ENCODE measurements around the gene IQCE. TPM values are rescaled to one million over a fixed set of nuclear protein-coding genes. Genes with fewer than 3 reads are reported as not detected.

IQCE gene
- total and polyA plus RNA-seq, 10 of the 15 experiments (the other 5 are each of a cell fraction or from before 2014, with no cell fraction given): 0.37 to 8.1 (median 3.7) TPM

DNA sequence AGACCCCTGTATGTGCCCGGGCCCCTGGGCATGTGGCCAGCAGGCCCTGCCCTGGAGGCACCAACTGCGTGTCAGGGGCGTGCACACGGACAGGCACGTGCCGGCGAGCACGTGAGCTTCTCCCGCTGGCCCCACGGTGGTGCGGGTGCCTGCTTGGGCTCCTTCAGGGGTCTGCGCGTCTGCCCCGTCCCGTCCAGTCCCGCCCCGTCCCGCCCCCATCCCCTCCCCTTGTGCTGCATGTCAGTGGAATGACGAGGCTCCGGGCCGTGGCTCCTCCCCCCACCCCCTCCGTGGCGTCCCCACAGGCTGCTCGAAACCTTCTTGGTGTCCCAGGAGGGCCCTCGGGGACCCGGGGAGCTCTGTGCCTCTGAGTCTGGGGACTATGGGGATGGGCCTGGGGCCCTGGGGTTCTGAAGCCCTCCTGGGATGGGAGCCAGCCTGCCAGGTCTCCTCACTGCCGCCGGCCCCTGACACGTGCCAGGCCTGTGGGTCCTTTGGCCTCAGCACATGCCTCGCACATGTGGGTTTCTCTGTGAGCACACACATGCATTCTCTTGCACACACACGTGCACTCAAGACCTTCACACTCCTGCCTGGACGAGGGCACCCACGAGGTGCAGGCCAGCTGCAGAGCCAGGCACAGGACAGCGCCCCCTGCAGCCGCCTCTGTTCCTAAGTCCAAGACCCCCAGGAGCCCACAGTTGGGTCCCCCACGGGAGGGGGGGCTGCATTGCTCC is 101.7 kb downstream of the IQCE start:
- no TSS peak for BruUV-seq (replicated peaks)
- Histone ChIP-seq H3K36me3 (ENCODE audit: control insufficient read depth in 2 of 2, insufficient read depth in 2 of 2, low read length in 1 of 2) (no peaks in the 10 kb centered on the region), H3K9ac (ENCODE audit: control insufficient read depth, insufficient read depth, low read length) (no peak overlapping the region), H4K20me1 (ENCODE audit: control insufficient read depth, insufficient read depth) (no peaks in the 10 kb centered on the region), H3K27me3 (replicated peaks in 1 of 2; ENCODE audit: control insufficient read depth in 2 of 2, insufficient read depth in 2 of 2, low read length in 1 of 2) (no peaks in the 10 kb centered on the region), H3K79me2 (ENCODE audit: control insufficient read depth, insufficient read depth, low read length) (no peaks in the 10 kb centered on the region), H3K4me1 (ENCODE audit: control insufficient read depth, insufficient read depth, low read length) (no peaks in the 10 kb centered on the region), H3K27ac (ENCODE audit: control insufficient read depth, insufficient read depth) (no peak overlapping the region), H3K4me3 (no peak overlapping the region), H3K9me3 (replicated peaks; ENCODE audit: control insufficient read depth, insufficient read depth, low read length) (no peaks in the 10 kb centered on the region), H3K4me2 (ENCODE audit: control insufficient read depth, insufficient read depth) (no peak overlapping the region), H2AFZ (ENCODE audit: control insufficient read depth, low read depth, low read length) (no peak overlapping the region)
- intact Hi-C loops (cut with micrococcal nuclease; ENCODE audit: unreplicated experiment) (loop anchor here (10.0 kb wide), 1 partner anchor 494 kb away; no protein-coding TSS in a partner anchor), in situ Hi-C loops (cut with MboI) (no loop called here)
- 61% methylated on average over 27 of the region's 36 CpGs for WGBS (ENCODE audit: insufficient coverage, insufficient replicate concordance, low lambda C conversion rate, missing lambda C conversion rate)
- SMC1A ChIA-PET (ENCODE audit: uncharacterized antibody, unreplicated experiment): no interaction called here
- FAIRE-seq (no peak), ATAC-seq (peak; percentile 30), DNase-seq (ENCODE audit: low read depth, low spot score) (no peak)
- CTCF ChIA-PET: interaction anchor here (0.8 to 1.0 kb wide), 2 partner anchors 10 to 101 kb away, joined by 3 read pairs; no protein-coding TSS in a partner anchor
- TF ChIP-seq, protein P1, sequence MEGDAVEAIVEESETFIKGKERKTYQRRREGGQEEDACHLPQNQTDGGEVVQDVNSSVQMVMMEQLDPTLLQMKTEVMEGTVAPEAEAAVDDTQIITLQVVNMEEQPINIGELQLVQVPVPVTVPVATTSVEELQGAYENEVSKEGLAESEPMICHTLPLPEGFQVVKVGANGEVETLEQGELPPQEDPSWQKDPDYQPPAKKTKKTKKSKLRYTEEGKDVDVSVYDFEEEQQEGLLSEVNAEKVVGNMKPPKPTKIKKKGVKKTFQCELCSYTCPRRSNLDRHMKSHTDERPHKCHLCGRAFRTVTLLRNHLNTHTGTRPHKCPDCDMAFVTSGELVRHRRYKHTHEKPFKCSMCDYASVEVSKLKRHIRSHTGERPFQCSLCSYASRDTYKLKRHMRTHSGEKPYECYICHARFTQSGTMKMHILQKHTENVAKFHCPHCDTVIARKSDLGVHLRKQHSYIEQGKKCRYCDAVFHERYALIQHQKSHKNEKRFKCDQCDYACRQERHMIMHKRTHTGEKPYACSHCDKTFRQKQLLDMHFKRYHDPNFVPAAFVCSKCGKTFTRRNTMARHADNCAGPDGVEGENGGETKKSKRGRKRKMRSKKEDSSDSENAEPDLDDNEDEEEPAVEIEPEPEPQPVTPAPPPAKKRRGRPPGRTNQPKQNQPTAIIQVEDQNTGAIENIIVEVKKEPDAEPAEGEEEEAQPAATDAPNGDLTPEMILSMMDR (IDR thresholded peaks at IDR 0.05 in 2 of 3, conservative IDR thresholded peaks at IDR 0.05 in 1 of 3; ENCODE audit: control insufficient read depth in 2 of 3, extremely low read depth in 1 of 3, insufficient read depth in 1 of 3, low read depth in 3 of 3, low read length in 3 of 3): peak; percentile 17 to 27 (median 21); a peak in 3 of 6 replicates
- TF ChIP-seq BHLHE40 (IDR thresholded peaks at IDR 0.05; ENCODE audit: borderline replicate concordance in 1 of 2, low read depth in 2 of 2, low read length in 1 of 2) (peak; percentile 28 to 63; a peak in 2 of 4 replicates), POLR2A (IDR thresholded peaks at IDR 0.05; ENCODE audit: low read depth, low read length) (0 out of 2 replicates have a peak, but pooled peaks have one; percentile 27), EP300 (IDR thresholded peaks at IDR 0.05; ENCODE audit: borderline replicate concordance in 1 of 2, control insufficient read depth in 1 of 2, low read depth in 2 of 2, low read length in 2 of 2) (no peak), ASH2L (IDR thresholded peaks at IDR 0.05; ENCODE audit: borderline replicate concordance, low read depth) (no peak)
- TF ChIP-seq, protein P2, sequence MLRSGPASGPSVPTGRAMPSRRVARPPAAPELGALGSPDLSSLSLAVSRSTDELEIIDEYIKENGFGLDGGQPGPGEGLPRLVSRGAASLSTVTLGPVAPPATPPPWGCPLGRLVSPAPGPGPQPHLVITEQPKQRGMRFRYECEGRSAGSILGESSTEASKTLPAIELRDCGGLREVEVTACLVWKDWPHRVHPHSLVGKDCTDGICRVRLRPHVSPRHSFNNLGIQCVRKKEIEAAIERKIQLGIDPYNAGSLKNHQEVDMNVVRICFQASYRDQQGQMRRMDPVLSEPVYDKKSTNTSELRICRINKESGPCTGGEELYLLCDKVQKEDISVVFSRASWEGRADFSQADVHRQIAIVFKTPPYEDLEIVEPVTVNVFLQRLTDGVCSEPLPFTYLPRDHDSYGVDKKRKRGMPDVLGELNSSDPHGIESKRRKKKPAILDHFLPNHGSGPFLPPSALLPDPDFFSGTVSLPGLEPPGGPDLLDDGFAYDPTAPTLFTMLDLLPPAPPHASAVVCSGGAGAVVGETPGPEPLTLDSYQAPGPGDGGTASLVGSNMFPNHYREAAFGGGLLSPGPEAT (IDR thresholded peaks at IDR 0.05; ENCODE audit: low read depth): no peak
- RAD21 ChIA-PET (ENCODE audit: unreplicated experiment): no interaction called here
- POLR2A ChIA-PET: interaction anchor here (0.6 kb wide), 1 partner anchor 18 kb away, joined by 3 read pairs; no protein-coding TSS in a partner anchor
